ENCODE data around the gene IL21R.
A peak's percentile ranks its signal among the peaks of the same experiment; 100 is the strongest.
"Not testable (repeated sequence)": the region's sequence is repeated elsewhere in the genome, so short reads cannot be mapped to it uniquely, and the experiment has no call there.

IL21R gene

DNA sequence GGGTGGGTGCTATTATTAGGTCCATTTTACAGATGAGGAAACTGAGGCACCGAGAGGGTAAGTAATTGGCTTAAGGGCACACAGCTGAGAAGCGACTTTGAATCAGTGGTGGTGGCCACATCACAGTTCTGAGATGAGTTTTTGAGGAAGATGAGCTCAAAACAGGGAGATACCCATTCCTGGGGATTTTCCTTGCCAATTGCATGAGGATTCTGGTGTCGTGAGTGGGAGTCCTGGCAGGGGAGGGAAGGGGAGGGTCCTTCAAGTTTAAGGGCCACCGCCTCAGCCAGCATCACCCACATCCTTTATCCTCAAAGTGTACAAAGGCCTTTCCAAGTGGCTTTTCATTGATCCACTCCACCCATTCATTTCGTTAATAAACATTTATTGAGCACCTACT lies 45.3 kb downstream of the IL21R start:
- DNase-seq, result no peak

DNA sequence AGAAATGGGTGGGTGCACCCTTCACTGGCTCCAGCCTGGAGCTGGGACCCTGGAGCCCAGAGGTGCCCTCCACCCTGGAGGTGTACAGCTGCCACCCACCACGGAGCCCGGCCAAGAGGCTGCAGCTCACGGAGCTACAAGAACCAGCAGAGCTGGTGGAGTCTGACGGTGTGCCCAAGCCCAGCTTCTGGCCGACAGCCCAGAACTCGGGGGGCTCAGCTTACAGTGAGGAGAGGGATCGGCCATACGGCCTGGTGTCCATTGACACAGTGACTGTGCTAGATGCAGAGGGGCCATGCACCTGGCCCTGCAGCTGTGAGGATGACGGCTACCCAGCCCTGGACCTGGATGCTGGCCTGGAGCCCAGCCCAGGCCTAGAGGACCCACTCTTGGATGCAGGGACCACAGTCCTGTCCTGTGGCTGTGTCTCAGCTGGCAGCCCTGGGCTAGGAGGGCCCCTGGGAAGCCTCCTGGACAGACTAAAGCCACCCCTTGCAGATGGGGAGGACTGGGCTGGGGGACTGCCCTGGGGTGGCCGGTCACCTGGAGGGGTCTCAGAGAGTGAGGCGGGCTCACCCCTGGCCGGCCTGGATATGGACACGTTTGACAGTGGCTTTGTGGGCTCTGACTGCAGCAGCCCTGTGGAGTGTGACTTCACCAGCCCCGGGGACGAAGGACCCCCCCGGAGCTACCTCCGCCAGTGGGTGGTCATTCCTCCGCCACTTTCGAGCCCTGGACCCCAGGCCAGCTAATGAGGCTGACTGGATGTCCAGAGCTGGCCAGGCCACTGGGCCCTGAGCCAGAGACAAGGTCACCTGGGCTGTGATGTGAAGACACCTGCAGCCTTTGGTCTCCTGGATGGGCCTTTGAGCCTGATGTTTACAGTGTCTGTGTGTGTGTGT lies 46.8 kb downstream of the IL21R start:
- DNase-seq, result no peak

DNA sequence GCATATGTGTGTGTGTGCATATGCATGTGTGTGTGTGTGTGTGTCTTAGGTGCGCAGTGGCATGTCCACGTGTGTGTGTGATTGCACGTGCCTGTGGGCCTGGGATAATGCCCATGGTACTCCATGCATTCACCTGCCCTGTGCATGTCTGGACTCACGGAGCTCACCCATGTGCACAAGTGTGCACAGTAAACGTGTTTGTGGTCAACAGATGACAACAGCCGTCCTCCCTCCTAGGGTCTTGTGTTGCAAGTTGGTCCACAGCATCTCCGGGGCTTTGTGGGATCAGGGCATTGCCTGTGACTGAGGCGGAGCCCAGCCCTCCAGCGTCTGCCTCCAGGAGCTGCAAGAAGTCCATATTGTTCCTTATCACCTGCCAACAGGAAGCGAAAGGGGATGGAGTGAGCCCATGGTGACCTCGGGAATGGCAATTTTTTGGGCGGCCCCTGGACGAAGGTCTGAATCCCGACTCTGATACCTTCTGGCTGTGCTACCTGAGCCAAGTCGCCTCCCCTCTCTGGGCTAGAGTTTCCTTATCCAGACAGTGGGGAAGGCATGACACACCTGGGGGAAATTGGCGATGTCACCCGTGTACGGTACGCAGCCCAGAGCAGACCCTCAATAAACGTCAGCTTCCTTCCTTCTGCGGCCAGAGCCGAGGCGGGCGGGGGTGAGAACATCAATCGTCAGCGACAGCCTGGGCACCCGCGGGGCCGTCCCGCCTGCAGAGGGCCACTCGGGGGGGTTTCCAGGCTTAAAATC lies 47.6 kb downstream of the IL21R start:
- peak in 4 of 6 experiments; percentile 22 to 57 (median 48) for DNase-seq

DNA sequence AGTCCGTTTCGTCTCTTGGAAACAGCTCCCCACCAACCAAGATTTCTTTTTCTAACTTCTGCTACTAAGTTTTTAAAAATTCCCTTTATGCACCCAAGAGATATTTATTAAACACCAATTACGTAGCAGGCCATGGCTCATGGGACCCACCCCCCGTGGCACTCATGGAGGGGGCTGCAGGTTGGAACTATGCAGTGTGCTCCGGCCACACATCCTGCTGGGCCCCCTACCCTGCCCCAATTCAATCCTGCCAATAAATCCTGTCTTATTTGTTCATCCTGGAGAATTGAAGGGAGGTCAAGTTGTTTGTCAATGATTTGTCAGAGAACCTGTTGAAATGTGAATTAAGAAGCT lies 48.2 kb downstream of the IL21R start:
- DNase-seq, result no peak

DNA sequence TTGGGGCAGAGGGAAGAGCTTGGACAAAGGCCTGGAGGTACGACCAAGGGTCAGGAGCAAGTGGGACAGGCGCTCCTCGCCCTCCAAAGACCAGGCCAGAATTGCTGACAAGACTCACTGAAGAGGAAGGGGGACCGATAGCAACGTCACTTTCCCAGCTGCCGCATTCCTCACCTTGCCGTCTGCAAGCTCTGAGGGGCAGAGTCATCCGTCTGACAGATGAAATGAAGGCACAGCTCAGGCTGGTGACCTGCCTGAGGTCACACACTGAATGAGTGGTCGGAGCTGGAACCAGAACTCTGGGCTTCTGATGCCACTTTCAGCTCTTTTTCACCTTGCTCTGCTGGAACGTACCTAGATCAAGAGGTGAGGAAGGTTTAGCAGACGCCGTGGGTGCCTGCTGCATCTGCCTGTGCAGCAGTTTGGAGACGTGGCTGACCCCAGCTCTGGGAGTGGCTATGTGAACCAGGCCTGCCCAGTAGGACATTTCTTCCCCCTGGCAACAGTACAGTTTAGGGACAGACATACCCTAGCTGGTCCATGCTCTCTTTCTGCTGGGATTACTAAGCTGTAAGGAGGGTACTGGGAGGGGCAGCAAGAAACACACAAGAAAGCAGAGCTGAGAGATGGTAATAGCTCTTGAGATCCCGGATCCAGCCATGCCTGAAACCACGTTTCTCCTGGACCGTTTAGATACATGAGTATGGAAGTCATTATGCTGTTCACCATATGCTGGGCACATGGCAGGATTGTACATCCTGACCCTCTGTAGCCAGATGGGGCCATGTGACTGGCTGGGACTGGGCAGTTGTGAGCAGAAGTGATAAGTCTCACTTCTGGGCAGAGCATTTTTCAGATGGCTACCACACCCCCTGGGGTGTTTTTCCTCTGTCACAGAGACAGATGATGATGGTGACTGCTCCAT lies 50.9 kb downstream of the IL21R start:
- peak in 1 of 6 experiments; percentile 10 for DNase-seq

DNA sequence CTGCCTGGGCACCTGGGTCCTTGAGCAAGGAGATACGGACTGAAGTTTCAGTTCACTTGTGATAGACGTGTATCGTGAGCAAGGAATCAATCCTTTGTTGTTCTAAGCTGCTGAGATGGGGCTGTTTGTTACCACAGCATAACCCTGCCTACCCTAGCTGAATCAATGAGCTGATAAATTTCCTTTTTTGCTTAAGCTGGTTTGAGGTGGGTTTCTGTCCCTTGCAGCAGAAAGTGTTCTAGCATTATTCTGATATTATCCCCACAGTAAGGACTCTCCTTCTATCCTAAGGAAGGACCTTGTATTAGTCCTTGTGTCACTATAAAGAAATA lies 51.5 kb downstream of the IL21R start:
- DNase-seq, result no peak

DNA sequence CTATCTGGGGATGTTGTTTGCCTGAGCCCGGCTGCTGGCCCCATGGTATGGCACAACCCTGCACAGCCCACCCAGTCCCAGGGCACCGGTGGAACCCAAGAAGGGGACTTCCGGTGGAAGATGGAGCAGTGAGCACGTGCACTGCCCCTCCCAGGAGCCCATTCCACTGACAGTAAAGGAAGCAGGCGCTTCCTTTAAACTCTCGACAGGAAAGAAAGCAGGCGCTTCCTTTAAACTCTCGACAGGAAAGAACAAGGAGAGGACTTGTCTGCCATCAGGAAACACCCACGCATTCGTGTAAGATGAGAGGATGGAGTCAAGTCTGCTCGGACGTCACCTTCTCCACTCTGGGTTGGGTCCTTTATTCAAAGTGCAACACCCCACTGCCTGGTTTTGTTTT lies 53.7 kb downstream of the IL21R start:
- DNase-seq, result peak in 4 of 6 experiments; percentile 7 to 25 (median 16)

DNA sequence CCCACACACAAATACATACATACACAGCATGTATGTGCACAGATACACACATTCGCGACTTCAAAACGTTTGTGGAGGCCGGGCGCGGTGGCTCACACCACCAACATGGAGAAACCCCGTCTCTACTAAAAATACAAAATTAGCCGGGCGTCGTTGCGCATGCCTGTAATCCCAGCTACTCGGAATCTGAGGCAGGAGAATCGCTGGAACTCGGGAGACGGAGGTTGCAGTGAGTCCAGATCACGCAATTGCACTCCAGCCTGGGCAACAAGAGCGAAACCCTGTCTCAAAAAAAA lies 55.6 kb downstream of the IL21R start:
- not testable (repeated sequence) for DNase-seq

DNA sequence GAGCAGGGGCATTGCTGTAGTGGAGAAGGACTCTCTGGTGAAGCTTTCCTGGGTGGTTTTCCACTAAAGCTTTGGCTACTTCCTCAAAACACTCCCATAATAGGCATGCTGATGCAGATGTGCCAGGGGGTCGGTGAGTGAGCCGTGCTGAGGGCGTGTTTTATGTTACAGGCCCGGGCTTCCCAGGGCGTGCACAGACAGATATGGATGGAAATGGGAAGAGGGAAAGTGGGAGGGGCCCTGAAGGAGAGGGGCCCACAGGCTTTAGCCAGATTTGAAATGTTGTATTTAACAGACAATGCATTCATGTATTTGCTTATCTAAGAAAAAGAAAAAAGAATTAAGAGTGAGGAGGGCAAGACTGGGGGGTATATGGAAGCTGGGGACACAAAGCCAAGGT lies 56.3 kb downstream of the IL21R start:
- no peak for DNase-seq

DNA sequence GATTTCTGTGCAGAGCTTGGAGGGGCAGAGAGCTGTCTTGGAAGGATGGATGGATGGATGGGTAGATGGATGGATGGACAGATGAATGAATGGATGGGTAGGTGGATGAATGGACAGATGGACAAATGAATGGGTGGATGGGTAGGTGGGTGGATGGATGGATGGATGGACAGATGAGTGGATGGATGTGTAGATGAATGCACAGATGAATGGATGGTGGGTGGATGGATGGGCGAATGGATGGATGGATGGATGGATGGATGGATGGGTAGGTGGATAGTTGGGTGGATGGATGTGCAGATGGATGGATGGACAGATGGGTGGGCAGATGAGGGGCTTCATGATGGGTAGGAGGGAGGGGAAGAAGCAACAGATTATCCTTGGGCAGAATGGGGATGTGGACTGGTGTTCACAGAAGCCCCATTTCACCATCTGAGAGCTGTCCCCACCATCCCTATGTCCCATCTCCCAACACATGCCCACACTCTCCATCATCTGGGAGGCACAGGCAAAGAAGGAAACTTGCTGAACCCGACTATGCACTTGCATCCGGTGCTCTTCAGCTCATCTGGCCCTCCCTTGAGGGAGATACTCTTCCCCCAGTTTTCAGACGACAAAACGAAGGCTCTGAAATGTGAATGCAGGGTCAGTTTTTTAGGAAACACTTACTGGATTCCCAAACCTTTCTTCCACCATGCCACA lies 57.2 kb downstream of the IL21R start:
- DNase-seq, result no peak

DNA sequence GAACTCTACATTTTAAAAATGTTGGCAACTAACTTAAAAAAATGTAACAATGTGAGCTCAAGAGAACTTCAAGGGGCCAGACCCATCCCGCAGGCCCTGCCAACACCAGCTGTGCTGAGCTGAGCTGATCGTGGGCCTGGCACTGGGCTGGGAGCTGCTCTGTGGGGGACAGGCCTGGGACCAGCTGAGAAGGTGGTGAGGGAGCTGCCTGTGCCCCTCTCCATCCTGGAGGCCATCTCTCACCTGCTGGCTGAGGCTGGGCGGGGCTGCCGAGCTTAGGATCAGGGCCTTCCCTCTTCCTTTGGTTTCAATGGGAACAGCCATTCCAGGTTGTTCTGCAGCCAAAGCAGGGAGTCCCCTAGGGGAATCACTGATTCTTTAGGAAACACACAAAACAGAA lies 58.2 kb downstream of the IL21R start:
- DNase-seq, result no peak

DNA sequence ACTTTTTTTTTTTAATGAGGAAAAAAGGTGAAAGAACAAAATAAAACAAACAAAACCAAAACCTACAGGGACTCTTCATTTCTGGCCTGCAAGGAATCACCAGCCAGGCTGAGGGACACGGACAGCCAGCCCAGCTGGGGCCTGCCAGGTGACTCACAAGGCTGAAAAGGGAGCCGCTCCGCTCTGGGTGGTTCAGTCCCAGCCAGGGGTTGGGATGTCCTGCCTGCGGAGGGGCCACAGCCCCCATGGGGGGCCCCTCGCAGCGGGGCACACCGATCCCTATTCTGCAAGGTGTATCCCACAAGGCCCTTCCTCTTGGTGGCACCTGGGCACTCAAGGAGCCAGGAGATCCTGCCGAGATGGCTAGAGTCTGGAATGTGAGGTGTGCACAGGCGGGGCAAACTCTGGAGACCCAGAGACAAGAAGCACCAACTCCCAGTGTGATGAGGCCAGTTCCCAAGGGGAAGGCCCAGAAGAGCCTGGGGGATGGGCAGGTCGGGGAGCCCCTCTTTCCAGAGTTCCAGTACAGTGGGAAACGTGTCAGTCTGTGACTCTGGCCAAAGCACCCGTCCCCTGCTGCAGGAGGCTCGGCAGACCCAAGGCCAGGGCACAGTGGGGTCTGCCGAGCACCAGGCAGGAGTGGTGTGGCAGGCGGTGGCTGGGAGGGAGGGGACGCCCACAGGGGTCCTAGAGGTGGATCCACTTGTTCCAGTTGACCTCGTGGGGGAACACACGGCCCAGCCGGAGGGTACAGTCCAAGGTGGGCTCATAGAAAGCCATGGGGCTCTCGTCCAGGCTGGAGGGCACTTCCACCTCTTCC lies 58.9 kb downstream of the IL21R start:
- no peak for DNase-seq

DNA sequence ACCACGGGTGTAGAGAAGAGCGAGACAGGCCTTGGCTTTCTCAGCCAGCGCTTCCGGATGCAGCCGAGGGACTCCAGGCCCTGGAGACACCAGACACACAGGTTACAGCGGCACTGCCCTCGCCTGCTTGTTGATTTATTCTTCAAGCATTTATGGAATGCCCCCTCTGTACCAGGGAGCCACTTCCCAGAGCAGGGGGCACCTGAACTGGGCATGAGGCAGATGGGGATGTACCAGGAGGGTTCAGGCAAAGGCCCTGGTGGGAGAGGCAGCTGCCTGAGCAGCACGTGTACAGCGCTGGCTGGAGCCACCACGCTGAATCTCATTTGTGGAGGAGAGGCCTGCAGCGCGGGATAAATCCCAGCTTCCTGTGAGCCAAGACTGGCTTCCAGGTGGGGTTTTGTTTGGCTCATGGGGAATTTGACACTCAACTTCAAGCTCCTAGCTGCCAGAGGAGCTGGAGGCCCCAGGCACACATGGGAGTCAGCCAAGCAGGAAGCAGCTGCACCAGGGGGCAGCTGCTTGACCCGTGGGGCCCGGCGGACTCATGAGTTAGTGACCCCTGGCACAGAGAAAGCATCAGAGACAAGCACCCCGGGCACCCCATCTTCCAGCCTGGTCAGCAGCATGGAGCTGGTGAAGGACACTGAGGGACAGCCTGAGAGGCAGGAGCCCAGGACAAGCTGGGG lies 59.7 kb downstream of the IL21R start:
- no peak for DNase-seq

DNA sequence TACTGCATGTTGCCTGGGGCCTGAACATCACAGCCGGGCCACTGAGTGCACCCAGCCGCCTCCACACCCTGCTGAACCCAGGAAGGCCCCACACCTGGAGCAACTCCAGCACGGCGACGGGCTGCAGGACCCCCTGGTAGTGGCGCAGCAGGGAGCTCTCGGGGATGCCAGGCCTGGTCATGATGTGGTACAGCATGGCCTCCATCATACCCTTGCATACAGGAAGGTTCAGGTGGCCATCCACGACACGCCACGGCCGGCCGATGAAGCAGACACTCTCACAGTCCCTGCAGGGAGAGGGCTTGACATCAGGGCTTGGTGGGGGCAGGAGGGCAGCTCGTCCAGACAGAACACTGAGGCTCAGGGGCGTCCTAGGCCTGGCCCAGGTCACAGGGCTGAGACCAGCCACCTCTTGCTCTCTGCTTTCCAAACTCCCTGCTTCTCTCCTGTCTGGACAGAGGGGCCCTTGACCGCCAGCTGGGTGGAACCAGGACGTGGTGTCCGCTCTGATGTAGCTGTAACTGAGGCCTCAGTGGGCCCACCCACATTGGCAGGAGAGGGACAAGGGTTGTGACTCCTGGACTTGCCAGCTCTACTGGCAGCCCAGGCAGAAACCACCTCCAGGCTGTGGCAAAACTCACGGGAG lies 60.3 kb downstream of the IL21R start:
- no peak for DNase-seq

DNA sequence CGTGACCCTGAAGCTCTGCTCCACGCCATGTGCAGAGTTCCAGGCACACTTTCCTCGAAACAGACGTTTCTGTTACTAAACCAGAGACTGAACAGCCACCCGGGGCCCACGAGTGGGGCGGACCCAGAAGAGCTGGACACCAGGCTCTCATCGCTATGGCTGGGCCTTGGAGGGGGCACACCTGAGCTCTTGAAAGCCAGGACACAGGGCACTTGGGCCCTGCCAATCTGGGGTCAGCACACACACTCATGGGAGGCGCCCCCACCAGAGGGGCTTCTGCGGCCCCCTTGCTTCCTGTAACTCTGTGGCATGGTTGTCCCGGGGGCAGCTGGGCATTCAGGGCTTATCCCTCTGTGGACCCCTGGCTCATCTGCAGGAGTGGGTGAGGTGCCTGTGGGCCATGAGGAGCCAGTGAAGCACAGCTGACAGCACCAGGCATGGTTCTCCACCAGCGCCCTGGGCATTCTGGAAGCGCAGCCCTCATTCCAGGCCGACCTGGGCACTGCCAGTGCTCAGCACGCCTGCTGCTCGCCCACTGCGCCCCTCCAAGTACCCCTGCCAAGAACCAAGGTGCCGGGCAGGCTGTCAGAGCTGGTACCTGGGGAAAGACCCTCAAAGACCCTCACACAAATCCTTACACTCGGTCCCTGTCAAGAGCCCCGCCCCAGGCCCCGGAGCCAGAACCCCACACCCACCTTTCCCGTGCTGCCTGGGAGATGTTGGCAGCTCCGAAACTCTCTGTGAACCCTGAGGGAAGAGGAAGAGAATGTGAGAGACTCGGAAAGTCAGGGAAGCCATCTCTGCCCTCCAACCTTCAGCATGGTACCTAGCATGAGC lies 61.1 kb downstream of the IL21R start:
- no peak for DNase-seq

DNA sequence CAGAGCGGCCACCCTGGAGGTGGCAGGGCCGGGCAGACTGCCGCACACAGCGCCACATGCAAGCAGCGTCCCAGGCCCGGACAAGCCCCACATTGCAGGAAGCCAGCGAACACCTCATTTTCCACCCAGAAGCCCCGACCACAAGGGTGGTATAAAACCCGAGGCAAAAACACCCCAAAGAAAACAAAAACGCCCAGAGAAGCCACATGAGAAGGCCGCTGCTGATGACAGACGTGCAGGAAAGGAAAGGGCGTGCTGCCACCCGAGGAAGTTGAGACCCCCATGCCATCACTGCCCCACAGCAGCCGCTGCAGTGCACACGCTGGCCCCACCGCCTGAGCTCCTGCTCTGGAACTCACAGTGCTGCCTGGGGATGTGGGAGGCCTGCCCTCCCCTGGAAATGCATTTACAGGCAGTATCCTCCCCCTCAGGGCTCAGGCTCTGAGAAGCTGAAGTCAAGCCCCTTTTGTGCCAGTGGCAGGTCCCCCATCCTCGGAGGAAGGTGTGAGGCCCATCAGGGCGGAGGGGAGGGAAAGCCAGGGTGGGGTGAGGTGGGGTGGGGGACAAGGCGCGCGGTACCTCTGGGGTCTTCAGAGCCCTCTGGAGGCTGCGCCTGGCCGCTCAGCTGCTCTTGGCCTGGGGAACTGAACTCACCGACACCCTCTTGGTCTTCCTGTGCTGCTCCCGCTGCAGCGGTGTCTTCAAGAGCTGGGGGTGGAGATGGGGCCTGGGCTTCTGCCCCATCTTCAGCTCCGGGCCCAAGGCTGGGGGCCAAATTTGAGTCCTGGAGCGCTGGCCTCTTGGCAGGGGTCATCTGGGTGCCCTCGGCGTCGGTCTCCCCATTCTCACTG lies 62.0 kb downstream of the IL21R start:
- peak; percentile 7 to 72 (median 38) for DNase-seq

DNA sequence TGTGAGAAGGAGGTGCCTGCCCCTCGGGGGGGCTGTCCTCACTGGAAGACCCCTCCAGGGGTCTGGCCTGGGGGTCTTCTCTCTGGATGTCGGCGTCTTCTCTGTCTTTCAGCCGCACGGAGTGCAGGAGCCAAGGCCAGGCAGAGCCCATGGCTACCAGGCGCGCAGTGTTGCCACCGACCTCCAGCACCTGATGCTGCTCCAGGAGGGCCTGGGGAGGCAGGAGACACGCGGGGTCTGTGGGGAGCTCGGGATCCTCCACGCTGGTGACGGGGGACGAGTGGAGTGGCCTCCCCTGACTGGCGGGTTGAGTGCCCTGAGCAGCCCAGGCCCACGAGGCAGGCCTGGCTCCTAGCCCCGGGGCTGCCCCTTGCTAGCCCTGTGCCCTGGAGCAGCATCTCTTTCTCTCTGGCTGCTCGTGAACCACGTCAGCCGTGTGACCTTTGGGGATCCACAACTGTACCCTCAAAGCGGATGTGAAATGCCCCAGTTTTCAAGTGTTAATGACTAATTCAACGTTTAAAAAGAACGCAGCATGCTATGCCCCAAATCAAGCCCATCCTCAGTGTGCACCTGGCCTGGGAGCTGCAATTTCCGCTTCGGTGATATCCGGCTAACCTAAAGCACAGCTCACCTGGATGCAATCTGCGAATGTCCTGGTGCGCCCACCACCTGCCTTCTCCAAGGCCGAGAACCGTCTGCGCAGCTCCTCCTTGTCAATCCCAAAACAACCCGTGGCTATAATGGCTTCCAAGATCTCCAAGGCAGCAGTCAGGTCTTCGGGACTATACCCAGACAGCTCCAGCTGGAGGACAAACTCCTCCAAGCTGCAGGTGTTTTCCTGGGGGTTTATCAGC lies 62.9 kb downstream of the IL21R start:
- no peak for DNase-seq

DNA sequence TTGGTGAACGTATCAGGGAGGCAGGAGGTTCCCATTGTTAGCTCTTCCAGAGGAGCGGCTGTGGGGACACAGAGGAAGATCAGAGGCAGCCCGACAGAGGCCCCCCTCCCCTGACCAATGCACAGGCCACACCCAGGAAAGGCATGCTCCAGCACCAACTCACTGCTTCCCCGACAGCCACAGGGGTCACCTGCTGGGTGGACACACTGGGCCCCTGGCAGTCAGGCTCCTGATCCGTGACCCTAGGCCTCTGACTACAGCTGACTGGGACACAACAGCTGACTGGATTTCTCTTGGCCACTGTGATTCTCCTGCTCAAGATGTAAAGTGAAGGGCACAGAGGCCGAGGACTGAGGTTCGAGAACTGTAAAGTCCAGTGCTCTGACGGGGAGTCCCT lies 63.5 kb downstream of the IL21R start:
- DNase-seq, result no peak
